IPS DF 6.9 (cell line): ENCODE results near the gene TBC1D8.

Experiments
- DNase-seq: peaks from one replicate; pipeline ENCODE4 v3.0.0-alpha.2; 2013; ENCODE audit warnings: low read depth, low spot score
- H3K27ac ChIP-seq: one replicate; pipeline ENCODE4 v1.5.1; 2013; ENCODE audit warnings: low read length, control low read depth
- H3K27me3 ChIP-seq: 2 replicates; pipeline ENCODE4 v1.6.1; 2013; ENCODE audit warnings: mild to moderate bottlenecking, low read length; ENCODE audit not compliant: control insufficient read depth, insufficient read depth
- H3K36me3 ChIP-seq: 2 replicates; pipeline ENCODE4 v1.6.1; 2013; ENCODE audit warnings: low read length; ENCODE audit not compliant: control insufficient read depth, insufficient read depth
- H3K4me1 ChIP-seq: 2 replicates; pipeline ENCODE4 v1.6.1; 2013; ENCODE audit warnings: low read length; ENCODE audit not compliant: control insufficient read depth, insufficient read depth
- H3K4me3 ChIP-seq: 2 replicates; pipeline ENCODE4 v1.5.1; 2013; ENCODE audit warnings: mild to moderate bottlenecking, low read length
- H3K9me3 ChIP-seq: 2 replicates; pipeline ENCODE4 v1.6.1; 2013; ENCODE audit warnings: low read length, inconsistent platforms; ENCODE audit not compliant: control insufficient read depth, insufficient read depth
- WGBS: extraction: QIAGEN DNeasy Blood & Tissue Kit; methylation state at CpG from one replicate; pipeline ENCODE4 v1.1.7; 2013; ENCODE audit warnings: mixed read lengths, missing lambda C conversion rate; ENCODE audit not compliant: insufficient read length, insufficient coverage; 5-methylcytosine and 5-hydroxymethylcytosine counted together

TBC1D8 gene

GRCh38 chr2:101097638-101098037, 53.5 kb downstream of the TBC1D8 start:
- Histone ChIP-seq H3K4me1 (no peaks in the 10 kb centered on the region), H3K9me3 (no peaks in the 10 kb centered on the region), H3K27me3 (no peaks in the 10 kb centered on the region), H3K4me3 (no peak overlapping the region), H3K36me3 (no peaks in the 10 kb centered on the region), H3K27ac (no peak overlapping the region)
- no peak for DNase-seq

GRCh38 chr2:101096619-101097142, 54.5 kb downstream of the TBC1D8 start:
- no peaks in the 10 kb centered on the region for H3K4me1 ChIP-seq
- no peak for DNase-seq
- no peak overlapping the region for H3K4me3 ChIP-seq
- no peaks in the 10 kb centered on the region for H3K36me3 ChIP-seq
- H3K27me3 ChIP-seq = no peaks in the 10 kb centered on the region
- no peak overlapping the region for H3K27ac ChIP-seq
- WGBS = 100% methylated on average over 2 of the region's 4 CpGs
- H3K9me3 ChIP-seq = no peaks in the 10 kb centered on the region

- WGBS = no CpG with 5 or more reads among the region's 1 CpG
- no peak for DNase-seq
- Histone ChIP-seq H3K27ac (no peak overlapping the region), H3K4me1 (no peaks in the 10 kb centered on the region), H3K9me3 (no peaks in the 10 kb centered on the region), H3K27me3 (no peaks in the 10 kb centered on the region), H3K4me3 (no peak overlapping the region), H3K36me3 (no peaks in the 10 kb centered on the region)
These were observed 56.8 kb downstream of the TBC1D8 start for GRCh38 chr2:101094351-101094750.

GRCh38 chr2:101089942-101090799, 61.0 kb downstream of the TBC1D8 start:
- Histone ChIP-seq H3K9me3 (no peaks in the 10 kb centered on the region), H3K4me3 (no peak overlapping the region), H3K27ac (no peak overlapping the region), H3K27me3 (no peaks in the 10 kb centered on the region), H3K4me1 (no peaks in the 10 kb centered on the region), H3K36me3 (no peaks in the 10 kb centered on the region)
- WGBS = no CpG with 5 or more reads among the region's 12 CpGs
- no peak for DNase-seq

GRCh38 chr2:101089419-101089818, 61.8 kb downstream of the TBC1D8 start:
- H3K9me3 ChIP-seq = no peaks in the 10 kb centered on the region
- H3K27me3 ChIP-seq = no peaks in the 10 kb centered on the region
- no peak for DNase-seq
- H3K4me3 ChIP-seq = no peak overlapping the region
- no peaks in the 10 kb centered on the region for H3K4me1 ChIP-seq
- no peak overlapping the region for H3K27ac ChIP-seq
- WGBS = no CpG with 5 or more reads among the region's 1 CpG
- no peaks in the 10 kb centered on the region for H3K36me3 ChIP-seq

GRCh38 chr2:101087638-101088037, 63.5 kb downstream of the TBC1D8 start:
- H3K9me3 ChIP-seq = no peaks in the 10 kb centered on the region
- no peaks in the 10 kb centered on the region for H3K27me3 ChIP-seq
- no peak overlapping the region for H3K27ac ChIP-seq
- no peaks in the 10 kb centered on the region for H3K4me1 ChIP-seq
- DNase-seq = no peak
- no peaks in the 10 kb centered on the region for H3K36me3 ChIP-seq
- no peak overlapping the region for H3K4me3 ChIP-seq

- Histone ChIP-seq H3K27me3 (no peaks in the 10 kb centered on the region), H3K4me1 (no peaks in the 10 kb centered on the region), H3K4me3 (no peak overlapping the region), H3K36me3 (no peaks in the 10 kb centered on the region), H3K9me3 (no peaks in the 10 kb centered on the region), H3K27ac (no peak overlapping the region)
- no CpG with 5 or more reads among the region's 2 CpGs for whole genome bisulfite sequencing
- DNase-seq = no peak
These were observed 67.6 kb downstream of the TBC1D8 start for GRCh38 chr2:101083613-101084012.

- no peak for DNase-seq
- no peaks in the 10 kb centered on the region for H3K27me3 ChIP-seq
- no peaks in the 10 kb centered on the region for H3K9me3 ChIP-seq
- H3K4me1 ChIP-seq = no peaks in the 10 kb centered on the region
- no peaks in the 10 kb centered on the region for H3K36me3 ChIP-seq
- no peak overlapping the region for H3K4me3 ChIP-seq
- WGBS = no CpG with 5 or more reads among the region's 6 CpGs
- H3K27ac ChIP-seq = no peak overlapping the region
These were observed 68.2 kb downstream of the TBC1D8 start for GRCh38 chr2:101082998-101083397.

GRCh38 chr2:101081375-101081907, 69.7 kb downstream of the TBC1D8 start:
- H3K9me3 ChIP-seq = no peaks in the 10 kb centered on the region
- no peaks in the 10 kb centered on the region for H3K4me1 ChIP-seq
- no peaks in the 10 kb centered on the region for H3K36me3 ChIP-seq
- H3K27ac ChIP-seq = no peak overlapping the region
- DNase-seq = no peak
- WGBS = no CpG with 5 or more reads among the region's 1 CpG
- no peak overlapping the region for H3K4me3 ChIP-seq
- no peaks in the 10 kb centered on the region for H3K27me3 ChIP-seq

GRCh38 chr2:101080211-101081068, 70.7 kb downstream of the TBC1D8 start:
- Histone ChIP-seq H3K27me3 (no peaks in the 10 kb centered on the region), H3K36me3 (no peaks in the 10 kb centered on the region), H3K4me3 (no peak overlapping the region), H3K9me3 (no peaks in the 10 kb centered on the region), H3K4me1 (no peaks in the 10 kb centered on the region), H3K27ac (no peak overlapping the region)
- no peak for DNase-seq
- WGBS = no CpG with 5 or more reads among the region's 14 CpGs
